ENCODE data around the gene RTL10. TPM values are rescaled to one million over a fixed set of nuclear protein-coding genes. Genes with fewer than 3 reads are reported as not detected.

The RTL10 gene
- total and polyA plus RNA-seq, 2 of the 13 experiments (the other 11 are each of a cell fraction or from before 2014, with no cell fraction given): 14.1 to 15.8 TPM

GRCh38 chr22:19898831-19899567 is 44.3 kb upstream of the RTL10 start (continued):
- TF ChIP-seq MTF2 (CRISPR knock-in tag; IDR thresholded peaks at IDR 0.05; ENCODE audit: borderline replicate concordance) (no peak), TFDP1 (CRISPR knock-in tag; IDR thresholded peaks at IDR 0.05; ENCODE audit: borderline replicate concordance) (no peak), ATF4 (CRISPR knock-in tag; IDR thresholded peaks at IDR 0.05) (no peak), ZNF263 (CRISPR knock-in tag; IDR thresholded peaks at IDR 0.05) (0 out of 2 replicates have a peak, but pooled peaks have one; percentile 51), ZNF432 (CRISPR knock-in tag; IDR thresholded peaks at IDR 0.05; ENCODE audit: borderline replicate concordance) (no peak), PLRG1 (conservative IDR thresholded peaks at IDR 0.05) (no peak), TRIM24 (CRISPR knock-in tag; IDR thresholded peaks at IDR 0.05) (no peak), ZNF512 (CRISPR knock-in tag; IDR thresholded peaks at IDR 0.05) (no peak), THAP7 (CRISPR knock-in tag; IDR thresholded peaks at IDR 0.05) (no peak), EHMT2 (IDR thresholded peaks at IDR 0.05; ENCODE audit: borderline replicate concordance, low read depth, low read length) (no peak), MTA1 (CRISPR knock-in tag; IDR thresholded peaks at IDR 0.05; ENCODE audit: borderline replicate concordance) (peak; percentile 47; the same call in 1 of the 2 replicates), TOE1 (CRISPR knock-in tag; IDR thresholded peaks at IDR 0.05) (no peak), ETV6 (CRISPR knock-in tag; conservative IDR thresholded peaks at IDR 0.05) (no peak), DMAP1 (CRISPR knock-in tag; IDR thresholded peaks at IDR 0.05) (peak; percentile 53; the same call in 1 of the 2 replicates), NFIC (IDR thresholded peaks at IDR 0.05; ENCODE audit: low read length) (no peak), CCDC6 (CRISPR knock-in tag; IDR thresholded peaks at IDR 0.05) (no peak), TAF1 (CRISPR knock-in tag; IDR thresholded peaks at IDR 0.05) (no peak), SYNCRIP (IDR thresholded peaks at IDR 0.05; ENCODE audit: insufficient read depth, low read depth, low read length) (no peak), ZNF768 (CRISPR knock-in tag; IDR thresholded peaks at IDR 0.05) (no peak), ZNF766 (CRISPR knock-in tag; IDR thresholded peaks at IDR 0.05; ENCODE audit: borderline replicate concordance) (no peak), ZFP36 (IDR thresholded peaks at IDR 0.05; ENCODE audit: borderline replicate concordance, low read depth, low read length, partially characterized antibody) (no peak)
- TF ChIP-seq, protein P1, sequence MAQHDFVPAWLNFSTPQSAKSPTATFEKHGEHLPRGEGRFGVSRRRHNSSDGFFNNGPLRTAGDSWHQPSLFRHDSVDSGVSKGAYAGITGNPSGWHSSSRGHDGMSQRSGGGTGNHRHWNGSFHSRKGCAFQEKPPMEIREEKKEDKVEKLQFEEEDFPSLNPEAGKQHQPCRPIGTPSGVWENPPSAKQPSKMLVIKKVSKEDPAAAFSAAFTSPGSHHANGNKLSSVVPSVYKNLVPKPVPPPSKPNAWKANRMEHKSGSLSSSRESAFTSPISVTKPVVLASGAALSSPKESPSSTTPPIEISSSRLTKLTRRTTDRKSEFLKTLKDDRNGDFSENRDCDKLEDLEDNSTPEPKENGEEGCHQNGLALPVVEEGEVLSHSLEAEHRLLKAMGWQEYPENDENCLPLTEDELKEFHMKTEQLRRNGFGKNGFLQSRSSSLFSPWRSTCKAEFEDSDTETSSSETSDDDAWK (CRISPR knock-in tag; IDR thresholded peaks at IDR 0.05): no peak
- TF ChIP-seq, protein P2, sequence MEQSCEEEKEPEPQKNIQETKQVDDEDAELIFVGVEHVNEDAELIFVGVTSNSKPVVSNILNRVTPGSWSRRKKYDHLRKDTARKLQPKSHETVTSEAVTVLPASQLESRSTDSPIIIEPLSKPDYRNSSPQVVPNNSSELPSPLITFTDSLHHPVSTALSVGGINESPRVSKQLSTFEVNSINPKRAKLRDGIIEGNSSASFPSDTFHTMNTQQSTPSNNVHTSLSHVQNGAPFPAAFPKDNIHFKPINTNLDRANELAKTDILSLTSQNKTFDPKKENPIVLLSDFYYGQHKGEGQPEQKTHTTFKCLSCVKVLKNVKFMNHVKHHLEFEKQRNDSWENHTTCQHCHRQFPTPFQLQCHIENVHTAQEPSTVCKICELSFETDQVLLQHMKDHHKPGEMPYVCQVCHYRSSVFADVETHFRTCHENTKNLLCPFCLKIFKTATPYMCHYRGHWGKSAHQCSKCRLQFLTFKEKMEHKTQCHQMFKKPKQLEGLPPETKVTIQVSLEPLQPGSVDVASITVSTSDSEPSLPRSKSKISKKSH (CRISPR knock-in tag; IDR thresholded peaks at IDR 0.05; ENCODE audit: borderline replicate concordance): no peak

Data from HepG2 (cell line).